Activated naive CD8-positive, alpha-beta T cell treated with anti-CD3 and anti-CD28 coated beads, Interleukin-2, amount 50 U/mL, for 16 hours (primary cell): Measurements from ENCODE around the gene MARCHF10.
"Not testable (repeated sequence)": the region's sequence is repeated elsewhere in the genome, so short reads cannot be mapped to it uniquely, and the experiment has no call there.

Source experiments
- DNase-seq: peaks from one replicate; pipeline ENCODE4 v3.0.0-alpha.2; 2020; ENCODE audit warnings: low read depth, low spot score

MARCHF10 gene

GRCh38 chr17:62698459-62698858, 109.7 kb downstream of the MARCHF10 start:
- DNase-seq: not testable (repeated sequence)

DNA sequence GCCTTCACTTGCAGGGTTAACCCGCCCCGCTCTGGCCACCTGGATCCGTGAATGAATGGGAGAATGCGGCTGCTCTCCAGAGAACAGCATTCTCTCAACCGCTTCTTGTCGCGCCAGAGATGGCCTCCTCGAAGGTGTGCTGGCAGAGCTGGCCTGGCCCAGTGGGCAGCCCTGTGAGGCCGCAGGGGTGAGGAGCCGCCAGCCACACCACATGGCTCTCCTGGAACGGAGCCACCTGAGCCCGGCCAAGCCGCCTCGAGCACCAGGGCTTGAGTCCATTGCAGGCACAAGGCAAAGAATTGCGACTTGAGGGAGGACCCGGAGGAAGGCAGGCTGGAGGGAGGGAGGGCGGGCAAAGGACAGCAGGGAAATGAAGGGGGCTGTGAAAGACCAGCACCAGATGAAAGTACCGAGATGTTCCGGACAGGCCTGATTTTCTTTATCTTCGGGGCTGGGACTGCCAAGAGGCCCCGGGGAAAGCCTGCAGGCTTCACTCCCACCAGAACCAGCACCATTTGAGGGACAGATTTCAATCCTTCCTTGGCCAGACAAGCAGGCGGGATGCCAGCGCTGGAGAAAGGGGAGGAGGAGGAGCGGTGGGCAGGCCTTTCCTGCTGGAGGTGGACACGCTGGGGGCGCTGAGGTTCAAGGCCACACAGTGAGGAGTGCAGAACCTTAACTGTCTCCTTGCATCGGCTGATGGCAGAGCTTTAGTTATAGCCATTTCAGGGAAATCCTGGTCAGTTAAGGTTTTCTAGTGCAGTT, 111.2 kb downstream of the MARCHF10 start:
- DNase-seq: no peak

GRCh38 chr17:62696256-62696655, 111.9 kb downstream of the MARCHF10 start:
- no peak for DNase-seq

GRCh38 chr17:62695093-62695738, 112.9 kb downstream of the MARCHF10 start:
- DNase-seq: not testable (repeated sequence)

DNA sequence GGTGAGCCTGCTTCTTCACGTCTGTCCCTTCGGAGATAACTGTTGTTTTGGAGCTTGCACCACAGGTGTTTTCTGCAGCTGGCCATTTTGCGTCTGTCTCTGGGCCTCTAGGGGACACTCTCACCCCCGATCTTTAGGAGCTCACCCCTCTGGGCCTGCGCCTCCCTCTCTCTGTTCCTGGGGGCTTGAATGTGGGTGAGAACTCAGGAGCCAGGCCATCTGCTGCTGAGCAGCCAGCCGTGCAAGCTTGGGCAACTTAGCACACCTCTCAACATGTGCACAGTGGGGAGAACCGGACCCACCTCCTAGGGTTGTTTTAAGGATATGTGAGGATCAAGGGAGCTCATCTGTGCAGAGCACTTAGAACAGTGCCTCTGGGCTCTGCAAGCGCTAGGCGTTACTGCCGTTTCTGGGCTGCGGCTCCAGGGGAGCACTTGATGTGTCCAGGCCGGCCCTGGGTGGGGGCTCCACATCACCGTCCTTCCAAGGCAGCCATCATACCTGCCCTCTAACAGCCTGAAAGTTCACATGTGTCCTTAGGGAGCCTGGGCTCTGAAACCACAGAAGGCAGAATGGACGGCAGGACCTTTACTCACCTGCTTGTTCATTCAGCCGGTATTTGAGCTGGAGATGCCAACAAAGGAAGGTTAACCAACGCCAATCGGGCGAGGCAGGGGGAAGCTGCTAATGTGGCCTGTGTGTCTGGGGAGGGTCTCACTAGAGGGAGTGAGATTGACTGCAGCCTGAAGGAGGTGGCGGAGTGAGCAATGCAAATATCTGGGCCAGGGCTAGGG, 114.3 kb downstream of the MARCHF10 start:
- DNase-seq: no peak

DNA sequence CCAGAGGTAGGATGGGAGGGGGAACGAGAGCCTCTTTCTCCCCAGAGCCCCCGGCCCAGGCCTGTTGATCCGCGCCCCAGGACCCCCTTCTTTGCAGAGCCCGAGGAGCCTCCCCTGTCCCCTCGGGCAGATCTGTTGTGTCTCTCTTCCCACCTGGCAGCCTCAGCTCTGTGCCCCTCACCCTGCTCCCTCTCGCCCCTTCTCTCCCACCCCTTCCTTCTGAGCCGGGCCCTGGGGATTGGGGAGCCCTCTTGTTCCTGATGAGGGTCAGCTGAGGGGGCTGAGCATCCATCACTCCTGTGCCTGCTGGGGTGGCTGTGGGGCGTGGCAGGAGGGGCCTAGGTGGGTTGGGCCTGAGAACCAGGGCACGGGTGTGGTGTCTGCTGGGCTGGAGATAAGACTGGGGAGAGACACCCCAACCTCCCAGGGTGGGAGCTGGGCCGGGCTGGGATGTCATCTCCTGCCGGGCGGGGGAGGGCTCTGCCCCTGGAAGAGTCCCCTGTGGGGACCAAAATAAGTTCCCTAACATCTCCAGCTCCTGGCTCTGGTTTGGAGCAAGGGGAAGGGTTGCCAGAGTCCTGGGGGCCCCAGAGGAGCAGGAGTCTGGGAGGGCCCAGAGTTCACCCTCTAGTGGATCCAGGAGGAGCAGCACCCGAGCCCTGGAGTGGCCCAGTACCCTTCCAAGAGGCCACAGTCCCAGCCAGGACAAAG, 115.2 kb downstream of the MARCHF10 start:
- DNase-seq: no peak

DNA sequence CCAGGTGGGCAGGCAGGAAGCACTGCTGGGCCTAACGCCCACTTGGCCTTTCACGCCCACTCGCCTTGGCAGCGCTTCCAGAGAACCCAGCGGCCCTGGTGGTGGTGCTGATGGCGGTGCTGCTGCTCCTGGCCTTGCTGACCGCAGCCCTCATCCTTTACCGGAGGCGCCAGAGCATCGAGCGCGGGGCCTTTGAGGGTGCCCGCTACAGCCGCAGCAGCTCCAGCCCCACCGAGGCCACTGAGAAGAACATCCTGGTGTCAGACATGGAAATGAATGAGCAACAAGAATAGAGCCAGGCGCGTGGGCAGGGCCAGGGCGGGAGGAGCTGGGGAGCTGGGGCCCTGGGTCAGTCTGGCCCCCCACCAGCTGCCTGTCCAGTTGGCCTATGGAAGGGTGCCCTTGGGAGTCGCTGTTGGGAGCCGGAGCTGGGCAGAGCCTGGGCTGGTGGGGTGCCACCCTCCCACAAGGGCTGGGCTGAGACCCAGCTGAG, 115.9 kb downstream of the MARCHF10 start:
- no peak for DNase-seq

DNA sequence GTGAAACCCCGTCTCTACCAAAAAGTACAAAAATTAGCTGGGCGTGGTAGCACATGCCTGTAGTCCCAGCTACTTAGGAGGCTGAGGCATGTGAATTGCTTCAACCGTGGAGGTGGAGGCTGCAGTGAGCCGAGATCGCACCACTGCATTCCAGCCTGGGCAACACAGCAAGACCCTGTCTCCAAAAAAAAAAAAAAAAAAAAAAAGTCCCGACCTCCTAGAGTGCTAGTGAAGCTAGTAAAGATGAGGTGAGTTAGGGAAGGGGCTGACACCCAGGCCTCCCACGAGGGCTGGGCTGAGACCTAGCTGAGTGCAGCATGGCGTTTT, 116.6 kb downstream of the MARCHF10 start:
- not testable (repeated sequence) for DNase-seq

- no peak for DNase-seq
Observed at GRCh38 chr17:62690168-62690897, 117.8 kb downstream of the MARCHF10 start.

DNA sequence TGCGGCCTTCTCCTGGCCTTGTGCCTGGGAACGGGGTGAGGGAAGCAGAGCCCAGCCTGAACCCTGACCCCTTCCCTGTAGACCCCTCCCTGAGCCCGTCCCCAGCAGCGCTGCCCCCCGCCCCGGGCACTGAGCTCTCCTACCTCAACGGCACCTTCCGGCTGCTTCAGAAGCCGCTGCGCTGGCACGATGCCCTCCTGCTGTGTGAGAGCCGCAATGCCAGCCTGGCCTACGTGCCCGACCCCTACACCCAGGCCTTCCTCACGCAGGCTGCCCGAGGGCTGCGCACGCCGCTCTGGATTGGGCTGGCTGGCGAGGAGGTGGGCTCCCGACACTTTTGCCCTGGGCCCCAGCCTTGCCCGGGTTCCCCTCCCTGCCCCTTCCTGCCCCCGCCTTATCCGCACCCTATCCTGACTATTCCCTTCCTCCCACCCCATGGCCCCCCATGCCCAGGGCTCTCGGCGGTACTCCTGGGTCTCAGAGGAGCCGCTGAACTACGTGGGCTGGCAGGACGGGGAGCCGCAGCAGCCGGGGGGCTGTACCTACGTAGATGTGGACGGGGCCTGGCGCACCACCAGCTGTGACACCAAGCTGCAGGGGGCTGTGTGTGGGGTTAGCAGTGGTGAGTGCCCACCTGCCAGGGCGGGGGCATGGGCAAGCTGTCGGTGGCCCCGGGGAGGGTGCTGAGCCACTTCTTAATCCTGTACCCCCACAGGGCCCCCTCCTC, 118.5 kb downstream of the MARCHF10 start:
- DNase-seq: no peak

- no peak for DNase-seq
Observed at GRCh38 chr17:62688398-62689160, 119.5 kb downstream of the MARCHF10 start.

- no peak for DNase-seq
Observed at GRCh38 chr17:62687997-62688396, 120.1 kb downstream of the MARCHF10 start.

DNA sequence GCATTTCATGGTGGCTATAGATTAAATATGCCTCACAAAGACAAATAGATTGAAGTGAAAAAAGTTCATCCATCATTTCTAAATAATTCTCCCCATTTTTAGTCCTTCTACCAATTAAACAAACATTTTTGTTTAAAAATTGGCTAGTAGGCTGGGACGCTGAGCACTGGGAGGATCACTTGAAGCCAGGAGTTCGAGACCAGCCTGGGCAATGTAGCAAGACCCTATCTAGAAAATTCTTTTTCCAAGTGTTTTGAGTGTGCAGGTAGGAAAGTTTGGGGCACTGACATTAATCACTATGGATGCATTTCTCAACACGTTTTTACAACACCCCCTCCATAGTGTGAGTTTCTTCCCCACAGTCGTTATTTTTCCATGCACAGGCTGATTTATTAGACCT, 123.9 kb downstream of the MARCHF10 start:
- no peak for DNase-seq

GRCh38 chr17:62681939-62682381, 126.2 kb downstream of the MARCHF10 start:
- DNase-seq: no peak

DNA sequence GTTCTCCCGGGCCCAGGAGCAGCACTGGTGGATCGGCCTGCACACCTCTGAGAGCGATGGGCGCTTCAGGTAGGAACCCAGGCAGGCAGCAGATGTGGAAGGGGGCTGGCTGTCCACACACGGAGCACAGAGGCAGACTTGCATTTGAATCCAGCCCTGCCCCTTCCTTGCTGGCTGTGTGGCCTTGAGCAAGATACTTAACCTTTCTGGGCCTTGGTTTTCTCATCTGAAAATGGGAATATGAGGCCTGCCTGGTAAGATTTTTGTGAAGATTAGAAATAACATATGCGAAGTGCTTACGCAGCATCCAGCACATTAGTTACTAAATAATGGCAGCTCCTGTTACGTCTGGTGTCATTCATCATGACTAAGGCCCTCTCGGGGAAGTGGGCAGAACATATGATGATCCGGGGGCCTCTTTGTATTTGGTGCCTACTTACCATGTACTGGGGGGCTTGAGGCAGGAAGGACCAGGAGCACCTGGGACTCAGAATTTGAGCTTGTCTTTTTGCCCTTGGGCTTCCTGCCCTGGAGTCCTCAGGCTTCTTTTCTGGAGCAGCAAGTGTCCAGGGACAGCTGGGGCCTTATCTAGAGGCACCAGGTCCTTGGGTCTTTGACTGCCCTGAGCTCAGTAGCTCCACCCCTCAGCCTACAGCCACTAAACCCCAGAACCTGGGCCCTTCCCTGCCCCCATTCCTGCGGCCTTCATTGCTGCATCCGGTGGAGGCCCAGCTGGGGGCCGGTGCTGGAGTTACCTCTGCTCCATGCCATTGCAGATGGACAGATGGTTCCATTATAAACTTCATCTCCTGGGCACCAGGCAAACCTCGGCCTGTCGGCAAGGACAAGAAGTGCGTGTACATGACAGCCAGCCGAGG, 126.8 kb downstream of the MARCHF10 start:
- DNase-seq: no peak

GRCh38 chr17:62680541-62681052, 127.5 kb downstream of the MARCHF10 start:
- no peak for DNase-seq

DNA sequence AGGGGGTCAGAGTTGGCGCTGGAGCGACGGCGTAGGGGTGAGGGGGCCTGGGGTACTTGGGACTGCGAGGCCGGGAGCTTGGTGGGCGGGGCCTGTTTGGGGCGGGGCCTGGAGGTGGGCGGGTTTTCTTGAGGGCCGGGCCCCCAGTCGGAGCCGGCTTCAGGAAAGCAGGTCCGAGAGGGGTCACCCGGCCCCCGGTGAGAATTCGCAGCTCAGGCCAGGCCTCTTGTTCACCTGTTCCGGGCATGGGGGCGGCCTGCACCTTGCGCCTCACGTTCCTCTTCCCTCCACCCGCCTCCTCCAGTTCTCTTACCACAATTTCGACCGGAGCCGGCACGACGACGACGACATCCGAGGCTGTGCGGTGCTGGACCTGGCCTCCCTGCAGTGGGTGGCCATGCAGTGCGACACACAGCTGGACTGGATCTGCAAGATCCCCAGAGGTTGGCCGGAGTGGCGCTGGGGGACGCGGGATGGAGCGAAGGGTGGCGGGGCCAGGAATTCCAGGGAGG, 128.2 kb downstream of the MARCHF10 start:
- no peak for DNase-seq
